Bronchial epithelial cell (primary cell): ENCODE data around the gene RFWD3. TPM values are rescaled to one million over a fixed set of nuclear protein-coding genes. Genes with fewer than 3 reads are reported as not detected.
A peak's percentile ranks its signal among the peaks of the same experiment; 100 is the strongest.

ENCODE experiments used
- DNase-seq: peaks from one replicate; pipeline ENCODE4 v3.0.0-alpha.2; 2010; ENCODE audit warnings: low read depth
- FAIRE-seq: peaks from 2 replicates; lab custom pipeline; 2011; peaks lifted over from hg19 to GRCh38; lab: Jason Lieb, UNC
- H3K27me3 ChIP-seq: 2 replicates; pipeline ENCODE4 v1.5.1; 2011; ENCODE audit warnings: low read length; ENCODE audit not compliant: control insufficient read depth, insufficient read depth
- H3K36me3 ChIP-seq: 2 replicates; pipeline ENCODE4 v1.5.1; 2011; ENCODE audit warnings: low read length; ENCODE audit not compliant: control insufficient read depth, insufficient read depth
- H3K4me3 ChIP-seq: 2 replicates; pipeline ENCODE4 v1.5.1; 2011; ENCODE audit warnings: mild to moderate bottlenecking, low read depth, low read length, control low read depth
- total RNA-seq: library from RNA; depleted of rRNA; stranded (reverse); fragments of >200 nt; gene quantifications from 2 replicates; pipeline ENCODE4 v1.2.1, GENCODE V29; 2014
- TF ChIP-seq, protein P1 (sequence below): IDR thresholded peaks from 2 replicates; pipeline ENCODE4 v1.5.1; 2011; ENCODE audit warnings: mild to moderate bottlenecking, moderate library complexity, low read length, control low read depth, inconsistent platforms; ENCODE audit not compliant: insufficient read depth, severe bottlenecking

Gene RFWD3
- total RNA-seq, 1 donor from 2014 or later, result 11.6 TPM

DNA sequence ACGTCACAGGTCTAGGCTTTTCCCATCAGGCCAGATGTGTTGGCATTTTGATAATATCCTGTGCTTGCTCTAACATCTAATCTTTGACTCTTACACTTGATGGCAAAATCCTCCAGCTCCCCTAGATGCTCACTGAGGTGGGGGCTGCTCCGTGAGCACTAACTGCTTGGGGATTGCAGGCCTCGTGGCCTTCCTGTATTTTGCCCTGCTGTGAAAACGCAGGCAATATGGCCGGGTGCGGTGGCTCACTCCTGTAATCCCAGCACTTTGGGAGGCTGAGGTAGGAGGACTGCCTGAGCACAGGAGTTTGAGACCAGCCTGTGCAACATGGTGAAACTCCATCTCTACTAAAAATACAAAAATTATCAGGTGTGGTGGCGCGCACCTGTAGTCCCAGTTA is 43.7 kb upstream of the RFWD3 start:
- H3K4me3 ChIP-seq, result no peak overlapping the region
- TF ChIP-seq, protein P1, sequence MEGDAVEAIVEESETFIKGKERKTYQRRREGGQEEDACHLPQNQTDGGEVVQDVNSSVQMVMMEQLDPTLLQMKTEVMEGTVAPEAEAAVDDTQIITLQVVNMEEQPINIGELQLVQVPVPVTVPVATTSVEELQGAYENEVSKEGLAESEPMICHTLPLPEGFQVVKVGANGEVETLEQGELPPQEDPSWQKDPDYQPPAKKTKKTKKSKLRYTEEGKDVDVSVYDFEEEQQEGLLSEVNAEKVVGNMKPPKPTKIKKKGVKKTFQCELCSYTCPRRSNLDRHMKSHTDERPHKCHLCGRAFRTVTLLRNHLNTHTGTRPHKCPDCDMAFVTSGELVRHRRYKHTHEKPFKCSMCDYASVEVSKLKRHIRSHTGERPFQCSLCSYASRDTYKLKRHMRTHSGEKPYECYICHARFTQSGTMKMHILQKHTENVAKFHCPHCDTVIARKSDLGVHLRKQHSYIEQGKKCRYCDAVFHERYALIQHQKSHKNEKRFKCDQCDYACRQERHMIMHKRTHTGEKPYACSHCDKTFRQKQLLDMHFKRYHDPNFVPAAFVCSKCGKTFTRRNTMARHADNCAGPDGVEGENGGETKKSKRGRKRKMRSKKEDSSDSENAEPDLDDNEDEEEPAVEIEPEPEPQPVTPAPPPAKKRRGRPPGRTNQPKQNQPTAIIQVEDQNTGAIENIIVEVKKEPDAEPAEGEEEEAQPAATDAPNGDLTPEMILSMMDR, result no peak
- no peaks in the 10 kb centered on the region for H3K27me3 ChIP-seq
- DNase-seq (no peak), FAIRE-seq (no peak)
- H3K36me3 ChIP-seq, result no peaks in the 10 kb centered on the region

DNA sequence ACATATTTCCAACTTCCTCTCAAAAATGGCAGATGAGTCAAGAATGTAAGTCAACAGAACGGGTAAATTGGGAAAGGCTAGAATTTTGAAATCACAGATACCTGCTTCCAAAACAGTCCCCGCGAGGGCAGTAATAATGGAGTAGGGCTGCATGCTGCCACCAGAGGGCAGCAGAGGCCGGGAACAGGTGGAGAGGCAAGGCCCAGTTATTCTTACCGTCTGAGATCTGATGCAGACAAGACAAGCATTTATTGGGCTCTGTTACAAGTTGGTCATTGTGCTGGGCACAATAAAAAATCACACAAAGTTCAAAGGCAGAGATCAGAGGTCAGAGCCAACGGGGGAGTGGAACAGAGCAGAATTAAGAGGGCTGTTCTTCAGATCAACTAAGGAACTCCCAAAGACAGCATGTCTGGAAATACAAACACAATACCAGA is 42.8 kb upstream of the RFWD3 start:
- TF ChIP-seq, protein P1, result peak; percentile 92
- DNase-seq (peak; percentile 75), FAIRE-seq (peak; percentile 94)

DNA sequence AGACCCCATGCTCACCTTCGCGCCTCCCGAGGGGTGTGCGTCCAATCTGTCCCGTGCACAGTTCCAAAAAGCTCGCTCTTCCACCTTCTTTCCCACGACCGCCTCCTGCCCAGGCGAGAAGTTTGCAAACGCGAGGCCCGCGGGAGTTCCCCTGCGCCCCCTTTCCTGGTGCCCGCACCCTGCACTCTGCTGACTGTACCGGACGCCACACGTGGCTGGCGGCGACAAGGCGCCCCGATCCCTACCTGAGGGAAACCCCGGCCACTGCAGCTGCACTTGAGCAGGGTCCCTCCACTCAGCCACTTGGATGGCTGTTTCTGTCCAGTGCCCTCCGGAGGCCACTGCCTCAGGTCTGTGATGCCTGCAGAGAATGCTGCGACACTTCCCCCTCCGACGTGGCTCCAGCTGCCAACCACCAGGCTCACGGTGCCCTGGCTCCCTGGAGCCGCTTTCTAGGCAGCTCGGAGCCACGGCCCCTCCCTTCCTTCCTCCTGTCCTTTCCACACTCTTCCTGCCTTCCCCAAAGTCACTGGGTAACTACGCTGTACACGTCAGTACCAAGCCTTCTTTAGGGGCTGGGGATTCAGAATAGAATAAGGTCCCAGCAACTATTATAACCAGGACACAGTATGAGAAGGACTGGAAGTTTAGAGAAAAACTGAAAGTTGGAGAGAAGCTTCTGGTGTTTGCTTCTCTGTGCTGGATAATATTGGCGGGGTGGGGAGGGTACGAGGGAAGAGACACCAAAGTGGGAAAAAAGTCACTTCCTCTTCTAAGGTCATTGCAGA is 34.0 kb upstream of the RFWD3 start, which contains the start of gene MLKL:
MLKL (minus strand) TSS at position 425 of the 788 bp plus-strand sequence. CDS start 5,105 bp downstream, outside the sequence.
- DNase-seq (peak; percentile 58), FAIRE-seq (no peak)
- TF ChIP-seq, protein P1, result no peak
- no peaks in the 10 kb centered on the region for H3K27me3 ChIP-seq
- H3K36me3 ChIP-seq, result no peaks in the 10 kb centered on the region
- H3K4me3 ChIP-seq, result peak within 1 kb of the TSS; percentile 72

More for the DNA sequence above, 42.8 kb upstream of the RFWD3 start:
- Histone ChIP-seq H3K27me3 (no peaks in the 10 kb centered on the region), H3K36me3 (no peaks in the 10 kb centered on the region), H3K4me3 (no peak overlapping the region)

DNA sequence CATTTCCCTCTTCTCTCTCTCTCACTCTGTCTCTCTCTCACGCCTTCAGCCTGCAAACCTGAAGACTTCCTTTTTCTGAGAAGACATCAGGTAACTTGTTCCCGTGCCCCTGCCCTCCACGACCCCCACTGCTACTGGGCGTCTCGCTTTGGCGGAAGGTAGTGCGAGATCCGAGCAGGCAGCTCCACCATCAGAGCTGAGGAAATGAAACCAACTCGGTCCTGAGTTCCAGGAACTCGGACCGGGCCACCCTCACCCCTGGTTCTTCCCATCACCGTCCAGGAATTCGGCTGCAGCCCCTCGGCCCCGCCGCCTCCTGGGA is 33.4 kb upstream of the RFWD3 start:
- Histone ChIP-seq H3K4me3 (peak overlapping the region; percentile 72), H3K36me3 (no peaks in the 10 kb centered on the region), H3K27me3 (no peaks in the 10 kb centered on the region)
- no peak for FAIRE-seq
- TF ChIP-seq, protein P1, result no peak
- DNase-seq, result no peak

DNA sequence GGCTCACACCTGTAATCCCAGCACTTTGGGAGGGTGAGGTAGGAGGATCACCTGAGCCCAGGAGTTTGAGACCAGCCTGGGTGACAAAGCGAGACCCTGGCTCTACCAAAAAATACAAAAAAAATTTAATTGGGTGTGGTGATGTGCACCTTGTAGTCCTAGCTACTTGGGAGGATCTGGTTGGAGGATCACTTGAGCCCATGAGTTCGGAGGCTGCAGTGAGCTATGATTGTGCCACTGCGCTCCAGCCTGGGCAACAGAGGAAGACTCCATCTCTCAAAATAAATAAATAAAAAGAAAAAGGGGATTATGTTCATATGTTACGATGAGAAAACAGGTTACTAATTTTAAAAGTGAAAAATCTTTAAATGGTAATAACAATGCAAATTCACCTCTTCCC is 33.0 kb upstream of the RFWD3 start:
- H3K4me3 ChIP-seq, result peak overlapping the region; percentile 72
- H3K36me3 ChIP-seq, result no peaks in the 10 kb centered on the region
- TF ChIP-seq, protein P1, result no peak
- FAIRE-seq, result no peak
- no peaks in the 10 kb centered on the region for H3K27me3 ChIP-seq
- DNase-seq, result no peak
